OCI-LY7 (cell line): Measurements from ENCODE around the gene ABCC4. TPM values are rescaled to one million over a fixed set of nuclear protein-coding genes. Genes with fewer than 3 reads are reported as not detected.

Experiments used
- BruUV-seq: library from RNA; stranded (reverse); fragments of 400-500 nt; replicated peaks from 2 replicates; lab custom pipeline; 2021; lab: Mats Ljungman, UMichigan
- CTCF ChIA-PET: fragments of 300-600 bp; sonication (Branson Sonifier 250); formaldehyde crosslinking; loops from one replicate; lab custom pipeline; 2022; ENCODE audit warnings: antibody characterized with exemption; ENCODE audit not compliant: unreplicated experiment; lab: Charles Lee
- POLR2A ChIA-PET: fragments of 300-600 bp; sonication (Branson Sonifier 250); formaldehyde crosslinking; loops from one replicate; lab custom pipeline; 2022; ENCODE audit warnings: antibody characterized with exemption; lab: Charles Lee
- DNase-seq: peaks from one replicate; pipeline ENCODE4 v3.0.0-alpha.2; 2015; ENCODE audit warnings: low spot score
- H2AFZ ChIP-seq: fragments of 200-600 bp; sonication (generic), shearing (Covaris generic); 2 replicates; pipeline ENCODE4 v1.6.1; 2014; ENCODE audit warnings: mild to moderate bottlenecking, antibody characterized with exemption, low read length, moderate library complexity
- H3K27ac ChIP-seq: fragments of 200-600 bp; sonication (generic); 2 replicates; pipeline ENCODE4 v1.5.1; 2014; ENCODE audit warnings: mixed run types, low read depth, mild to moderate bottlenecking, moderate library complexity, low read length, inconsistent platforms; ENCODE audit not compliant: poor library complexity, severe bottlenecking
- H3K36me3 ChIP-seq: fragments of 200-600 bp; sonication (generic); 2 replicates; pipeline ENCODE4 v1.6.1; 2014; ENCODE audit warnings: mild to moderate bottlenecking, antibody characterized with exemption, low read length, moderate library complexity, mixed read lengths; ENCODE audit not compliant: insufficient read depth
- H3K4me1 ChIP-seq: fragments of 200-600 bp; sonication (generic); 2 replicates; pipeline ENCODE4 v1.5.1; 2014; ENCODE audit warnings: mild to moderate bottlenecking, low read length; ENCODE audit not compliant: insufficient read depth, poor library complexity, severe bottlenecking
- H3K4me2 ChIP-seq: fragments of 200-600 bp; sonication (generic); 2 replicates; pipeline ENCODE4 v1.6.1; 2014; ENCODE audit warnings: mild to moderate bottlenecking, low read length
- H3K4me3 ChIP-seq: fragments of 200-600 bp; sonication (generic); 2 replicates; pipeline ENCODE4 v1.5.1; 2014; ENCODE audit warnings: mild to moderate bottlenecking, low read depth, low read length; ENCODE audit not compliant: poor library complexity, severe bottlenecking
- H3K79me2 ChIP-seq: fragments of 200-600 bp; sonication (generic); 2 replicates; pipeline ENCODE4 v1.6.1; 2016; ENCODE audit warnings: low read depth, mild to moderate bottlenecking, low read length, moderate library complexity, mixed read lengths; ENCODE audit not compliant: insufficient read depth
- H3K9me2 ChIP-seq: fragments of 200-600 bp; sonication (generic); 2 replicates; pipeline ENCODE4 v1.6.1; 2016; ENCODE audit warnings: mild to moderate bottlenecking, low read length, mixed read lengths; ENCODE audit not compliant: insufficient read depth
- H3K9me3 ChIP-seq: fragments of 200-600 bp; sonication (generic); 2 replicates; pipeline ENCODE4 v1.6.1; 2014; ENCODE audit warnings: mild to moderate bottlenecking, mixed run types, low read length, mixed read lengths
- H4K20me1 ChIP-seq: fragments of 200-600 bp; sonication (generic); 2 replicates; pipeline ENCODE4 v1.6.1; 2014; ENCODE audit warnings: mild to moderate bottlenecking, antibody characterized with exemption, low read length, moderate library complexity, mixed read lengths; ENCODE audit not compliant: insufficient read depth
- EZH2phosphoT487 ChIP-seq: fragments of 200-600 bp; sonication (generic); IDR thresholded peaks from 2 replicates; pipeline ENCODE4 v1.6.1; 2018; ENCODE audit warnings: low read depth, borderline replicate concordance, mild to moderate bottlenecking, mixed run types, antibody characterized with exemption, low read length, moderate library complexity, mixed read lengths
- intact Hi-C: fragments of 100-400 bp; cut with micrococcal nuclease; formaldehyde crosslinking; loops from one replicate; pipeline ENCODE4 v1.10.0; 2022; ENCODE audit not compliant: unreplicated experiment
- total RNA-seq, 2 experiments: library from RNA; depleted of rRNA in 1 of 2; stranded (reverse); fragments of >200 nt in 1 of 2; shearing (Covaris generic) in 1 of 2; gene quantifications; 2 replicates each; pipeline ENCODE4 v1.2.3, GENCODE V29; 2014 to 2022
- TF ChIP-seq, protein P1 (sequence below): fragments of 200-600 bp; sonication (generic); conservative IDR thresholded peaks from 2 replicates; pipeline ENCODE4 v1.5.1; 2014; ENCODE audit warnings: mild to moderate bottlenecking, antibody characterized with exemption, low read length, moderate library complexity, mixed read lengths

ABCC4 gene
- total RNA-seq, 2 experiments from 2014 or later: 7.3 to 7.8 TPM

DNA sequence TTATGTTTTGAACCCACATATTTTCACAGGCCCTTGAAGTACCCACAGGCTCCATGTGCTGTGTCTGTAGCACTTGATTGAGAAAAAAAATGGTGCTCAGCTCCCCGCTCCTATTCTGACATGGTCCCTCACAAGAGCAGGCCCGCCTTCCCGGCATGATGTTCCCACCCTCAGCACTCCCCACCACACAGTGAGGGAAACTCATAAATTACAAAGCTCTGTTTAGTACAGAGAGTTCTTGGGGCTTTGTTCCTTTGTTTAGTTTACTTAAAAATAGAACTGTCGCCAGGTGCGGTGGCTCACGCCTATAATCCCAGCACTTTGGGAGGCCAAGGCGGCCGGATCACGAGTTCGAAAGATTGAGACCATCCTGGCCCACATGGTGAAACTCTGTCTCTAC is 25.9 kb upstream of the ABCC4 start:
- no peak overlapping the region for H3K27ac ChIP-seq
- TF ChIP-seq, protein P1, sequence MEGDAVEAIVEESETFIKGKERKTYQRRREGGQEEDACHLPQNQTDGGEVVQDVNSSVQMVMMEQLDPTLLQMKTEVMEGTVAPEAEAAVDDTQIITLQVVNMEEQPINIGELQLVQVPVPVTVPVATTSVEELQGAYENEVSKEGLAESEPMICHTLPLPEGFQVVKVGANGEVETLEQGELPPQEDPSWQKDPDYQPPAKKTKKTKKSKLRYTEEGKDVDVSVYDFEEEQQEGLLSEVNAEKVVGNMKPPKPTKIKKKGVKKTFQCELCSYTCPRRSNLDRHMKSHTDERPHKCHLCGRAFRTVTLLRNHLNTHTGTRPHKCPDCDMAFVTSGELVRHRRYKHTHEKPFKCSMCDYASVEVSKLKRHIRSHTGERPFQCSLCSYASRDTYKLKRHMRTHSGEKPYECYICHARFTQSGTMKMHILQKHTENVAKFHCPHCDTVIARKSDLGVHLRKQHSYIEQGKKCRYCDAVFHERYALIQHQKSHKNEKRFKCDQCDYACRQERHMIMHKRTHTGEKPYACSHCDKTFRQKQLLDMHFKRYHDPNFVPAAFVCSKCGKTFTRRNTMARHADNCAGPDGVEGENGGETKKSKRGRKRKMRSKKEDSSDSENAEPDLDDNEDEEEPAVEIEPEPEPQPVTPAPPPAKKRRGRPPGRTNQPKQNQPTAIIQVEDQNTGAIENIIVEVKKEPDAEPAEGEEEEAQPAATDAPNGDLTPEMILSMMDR: no peak
- TF ChIP-seq EZH2phosphoT487: no peak
- no TSS peak for BruUV-seq
- no peak overlapping the region for H3K4me3 ChIP-seq
- no peaks in the 10 kb centered on the region for H3K36me3 ChIP-seq
- H3K9me3 ChIP-seq: no peaks in the 10 kb centered on the region
- DNase-seq: no peak
- H3K79me2 ChIP-seq: no peaks in the 10 kb centered on the region
- no peaks in the 10 kb centered on the region for H4K20me1 ChIP-seq
- H3K4me1 ChIP-seq: no peaks in the 10 kb centered on the region
- intact Hi-C loops: no loop called here
- CTCF ChIA-PET: no interaction called here
- H2AFZ ChIP-seq: no peak overlapping the region
- H3K4me2 ChIP-seq: no peak overlapping the region
- H3K9me2 ChIP-seq: no peaks in the 10 kb centered on the region
- POLR2A ChIA-PET: no interaction called here

DNA sequence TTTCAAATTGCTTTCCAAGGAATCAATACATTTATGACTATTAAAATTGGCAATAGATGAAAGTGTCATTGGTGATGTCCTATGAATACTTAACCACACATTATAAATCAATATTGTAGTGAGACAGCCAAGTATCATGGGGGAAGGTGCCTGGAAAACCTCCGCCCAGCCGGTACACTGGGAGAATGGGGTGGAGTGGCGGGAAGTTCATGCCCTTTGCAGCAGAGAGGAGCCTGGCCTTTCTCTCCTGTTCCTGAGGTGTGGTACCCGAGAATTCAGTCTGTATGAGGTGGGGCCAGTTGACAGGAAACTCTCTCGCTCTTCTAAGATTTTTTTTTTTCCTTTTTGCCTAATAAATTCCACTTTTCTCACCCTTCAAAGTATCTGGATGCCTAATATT is 25.4 kb upstream of the ABCC4 start:
- H3K27ac ChIP-seq: no peak overlapping the region
- ChIA-PET CTCF (no interaction called here), POLR2A (no interaction called here)
- no peak for DNase-seq
- H3K4me3 ChIP-seq: no peak overlapping the region
- TF ChIP-seq, protein P1: no peak
- no peak for TF ChIP-seq EZH2phosphoT487
- intact Hi-C loops: no loop called here
- no peak overlapping the region for H3K4me2 ChIP-seq
- H3K9me3 ChIP-seq: no peaks in the 10 kb centered on the region
- no peaks in the 10 kb centered on the region for H4K20me1 ChIP-seq
- no peak overlapping the region for H2AFZ ChIP-seq
- no peaks in the 10 kb centered on the region for H3K36me3 ChIP-seq
- no peaks in the 10 kb centered on the region for H3K79me2 ChIP-seq
- no peaks in the 10 kb centered on the region for H3K9me2 ChIP-seq
- no peaks in the 10 kb centered on the region for H3K4me1 ChIP-seq
- no TSS peak for BruUV-seq

DNA sequence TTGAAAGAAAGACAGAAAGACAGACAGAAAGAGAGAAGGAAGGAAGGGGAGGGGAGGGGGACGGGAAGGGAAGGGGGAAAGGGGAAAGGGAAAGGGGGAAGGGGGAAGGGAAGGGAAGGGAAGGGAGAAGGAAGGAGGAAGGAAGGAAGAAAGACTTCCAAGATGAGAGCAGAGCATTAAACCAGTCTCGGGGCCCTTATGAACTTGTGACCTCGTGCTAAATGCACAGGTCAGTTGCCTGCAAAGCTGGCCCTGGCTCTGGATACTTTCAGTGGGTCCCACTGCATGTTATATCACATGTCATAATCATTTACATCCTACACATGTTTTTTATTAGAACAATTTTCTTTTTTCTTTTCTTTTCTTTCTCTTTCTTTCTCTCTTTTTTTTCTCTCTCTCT is 24.2 kb upstream of the ABCC4 start:
- ChIA-PET POLR2A (interaction anchor here (0.7 kb wide), 1 partner anchor 735 kb away, joined by 4 read pairs; no protein-coding TSS in a partner anchor), CTCF (no interaction called here)
- Histone ChIP-seq H3K36me3 (no peaks in the 10 kb centered on the region), H2AFZ (no peak overlapping the region), H3K79me2 (no peaks in the 10 kb centered on the region), H3K27ac (no peak overlapping the region), H3K4me2 (no peak overlapping the region), H3K9me2 (no peaks in the 10 kb centered on the region), H3K9me3 (no peaks in the 10 kb centered on the region), H3K4me1 (no peaks in the 10 kb centered on the region), H3K4me3 (no peak overlapping the region), H4K20me1 (no peaks in the 10 kb centered on the region)
- no peak for DNase-seq
- no TSS peak for BruUV-seq
- TF ChIP-seq, protein P1: no peak
- no peak for TF ChIP-seq EZH2phosphoT487
- intact Hi-C loops: no loop called here
